Neural progenitor cell (in vitro differentiated cells): ENCODE measurements around the gene KLK1.

Experiments used
- CTCF ChIP-seq: fragments of 200-600 bp; sonication (generic); IDR thresholded peaks from 2 replicates; pipeline ENCODE4 v1.5.1; 2017; ENCODE audit warnings: antibody characterized with exemption, mild to moderate bottlenecking
- EZH2 ChIP-seq: fragments of 200-600 bp; sonication (generic); IDR thresholded peaks from 2 replicates; pipeline ENCODE4 v1.6.1; 2017; ENCODE audit warnings: antibody characterized with exemption, mild to moderate bottlenecking, moderate library complexity
- EZH2phosphoT487 ChIP-seq: fragments of 200-600 bp; sonication (generic); IDR thresholded peaks from 2 replicates; pipeline ENCODE4 v1.6.1; 2017; ENCODE audit warnings: antibody characterized with exemption

DNA sequence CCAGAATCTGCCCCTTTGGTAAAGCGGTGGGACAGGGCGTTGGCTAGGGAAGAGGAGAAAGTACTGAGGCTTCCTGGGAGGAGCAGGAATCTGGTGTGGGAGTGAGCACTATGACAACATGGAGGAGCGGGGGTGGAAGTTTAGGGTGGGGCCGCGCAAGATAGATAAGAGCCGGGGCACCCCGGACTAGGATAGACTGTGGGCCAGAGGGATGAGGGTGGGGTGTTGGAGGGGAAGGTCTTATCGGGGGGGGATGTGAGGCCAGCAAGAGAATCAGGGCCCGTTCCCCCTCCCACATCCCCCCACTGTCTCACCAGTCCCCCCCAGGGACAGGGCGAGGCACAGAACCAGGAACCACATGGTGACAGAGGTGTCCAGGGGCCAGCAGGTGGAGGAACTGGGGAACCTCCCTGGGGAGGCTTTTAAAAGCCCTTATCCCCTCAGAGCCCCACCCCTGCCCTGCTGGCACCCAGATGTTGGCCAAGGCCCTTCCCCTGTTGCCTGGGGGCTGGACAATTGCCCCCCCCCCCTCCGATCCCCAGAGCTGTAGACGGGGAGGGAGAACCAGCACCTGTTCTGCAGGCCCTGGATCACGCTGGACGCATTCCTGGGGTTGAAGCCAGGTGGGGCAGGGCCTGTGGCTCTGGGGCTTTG lies at the start of gene KLK1:
- TF ChIP-seq CTCF (no peak), EZH2phosphoT487 (no peak), EZH2 (no peak)
